K562 (cell line): ENCODE measurements around the gene ANKZF1. TPM values are rescaled to one million over a fixed set of nuclear protein-coding genes. Genes with fewer than 3 reads are reported as not detected.

ENCODE experiments used
- ADNP ChIP-seq: fragments of 200-800 bp; sonication (Bioruptor generic); IDR thresholded peaks from 2 replicates; pipeline ENCODE4 v1.6.1; 2016; ENCODE audit warnings: missing genetic modification characterization, missing compliant biosample characterization
- AFF1 ChIP-seq, 2 experiments: fragments of 450-650 bp; IDR thresholded peaks; 2 replicates each; pipeline ENCODE4 v1.6.1; 2018; ENCODE audit warnings: mild to moderate bottlenecking in 2 of 2, low read depth in 1 of 2; ENCODE audit not compliant: partially characterized antibody in 2 of 2
- EHMT2 ChIP-seq: fragments of 450-650 bp; IDR thresholded peaks from 2 replicates; pipeline ENCODE4 v1.6.1; 2018; ENCODE audit warnings: antibody characterized with exemption
- MECOM ChIP-seq: fragments of 250-450 bp; sonication (Bioruptor Pico); IDR thresholded peaks from 2 replicates; pipeline ENCODE4 v1.8.0; 2022; ENCODE audit warnings: inconsistent platforms
- MTA3 ChIP-seq: fragments of 450-650 bp; formaldehyde crosslinking; IDR thresholded peaks from 2 replicates; pipeline ENCODE4 v1.6.1; 2017; ENCODE audit warnings: mild to moderate bottlenecking, borderline replicate concordance
- PTTG1 ChIP-seq: fragments of 450-650 bp; IDR thresholded peaks from 2 replicates; pipeline ENCODE4 v1.6.1; 2016; ENCODE audit warnings: low read depth, mild to moderate bottlenecking, missing genetic modification characterization, missing compliant biosample characterization
- PURB ChIP-seq: sonication (generic); formaldehyde crosslinking; IDR thresholded peaks from 2 replicates; pipeline ENCODE4 v1.9.0; 2021; ENCODE audit warnings: low read depth, mild to moderate bottlenecking, missing genetic modification reagents
- RBM22 ChIP-seq: fragments of 200-400 bp; formaldehyde crosslinking; IDR thresholded peaks from 2 replicates; pipeline ENCODE4 v1.6.1; 2018; ENCODE audit warnings: low read length, low read depth; ENCODE audit not compliant: poor library complexity, severe bottlenecking
- RBM34 ChIP-seq: fragments of 200-400 bp; formaldehyde crosslinking; IDR thresholded peaks from 2 replicates; pipeline ENCODE4 v1.6.1; 2018; ENCODE audit warnings: low read length, borderline replicate concordance; ENCODE audit not compliant: insufficient read depth
- ZC3H8 ChIP-seq: fragments of 450-650 bp; IDR thresholded peaks from 2 replicates; pipeline ENCODE4 v1.6.1; 2017
- ZNF347 ChIP-seq: fragments of 450-650 bp; formaldehyde crosslinking; IDR thresholded peaks from 2 replicates; pipeline ENCODE4 v1.4.0; 2020; ENCODE audit warnings: low read depth, mild to moderate bottlenecking, moderate library complexity
- ZNF41 ChIP-seq: fragments of 250-450 bp; sonication (Bioruptor Pico); conservative IDR thresholded peaks from 2 replicates; pipeline ENCODE4 v1.4.0; 2020; ENCODE audit warnings: mild to moderate bottlenecking
- ZNF449 ChIP-seq: fragments of 250-450 bp; sonication (Bioruptor Pico); IDR thresholded peaks from 2 replicates; pipeline ENCODE4 v1.8.0; 2022; ENCODE audit warnings: moderate library complexity, mild to moderate bottlenecking, inconsistent platforms
- ZNF77 ChIP-seq: fragments of 250-450 bp; sonication (Bioruptor Pico); IDR thresholded peaks from 2 replicates; pipeline ENCODE4 v1.5.0; 2020
- ZNF830 ChIP-seq: fragments of 250-450 bp; sonication (Bioruptor Pico); IDR thresholded peaks from 2 replicates; pipeline ENCODE4 v1.5.0; 2021; ENCODE audit warnings: mild to moderate bottlenecking
- polyA plus RNA-seq, 8 experiments: library from polyadenylated mRNA; depleted of rRNA in 4 of 8; stranded (reverse) in 5 of 8; unstranded in 3 of 8; fragments of >200 nt; fragmentation: Nextera tagmentation in 2 of 8; fragmentation: Illumina TruSeq in 1 of 8; extraction: Ambion mirVana in 2 of 8; extraction: Trizol in 1 of 8; gene quantifications; 2 replicates each; pipeline versions ENCODE4 v1.2.1 to v1.2.3, GENCODE V29; 2011 to 2014; ENCODE audit warnings: inconsistent platforms in 1 of 8, missing spikeins in 1 of 8
- total RNA-seq, 7 experiments: library from RNA; depleted of rRNA in 6 of 7; stranded (reverse); fragments of >200 nt in 6 of 7; fragmentation: Illumina TruSeq in 2 of 7; extraction: Trizol in 2 of 7; gene quantifications; 2 replicates each; pipeline versions ENCODE4 v1.2.1 to v1.2.3, GENCODE V29; 2011 to 2021; ENCODE audit warnings: low replicate concordance in 1 of 7
- TF ChIP-seq, protein P1 (sequence below): conservative IDR thresholded peaks from 2 replicates; pipeline ENCODE4 v1.6.1; 2011; ENCODE audit warnings: low read depth, mild to moderate bottlenecking, low read length; ENCODE audit not compliant: control insufficient read depth
- TF ChIP-seq, protein P2 (sequence below): fragments of 250-450 bp; sonication (Bioruptor Pico); IDR thresholded peaks from 2 replicates; pipeline ENCODE4 v1.9.0; 2021; ENCODE audit warnings: mild to moderate bottlenecking, inconsistent platforms
- TF ChIP-seq, protein P3 (sequence below): fragments of 450-650 bp; formaldehyde crosslinking; IDR thresholded peaks from 2 replicates; pipeline ENCODE4 v1.4.0; 2022; ENCODE audit warnings: mild to moderate bottlenecking, moderate library complexity

Gene ANKZF1
- total and polyA plus RNA-seq, 9 of the 15 experiments (the other 6 are each of a cell fraction or from before 2014, with no cell fraction given) = 3.1 to 60.6 (median 31.0) TPM

GRCh38 chr2:219279151-219279915 is 49.7 kb downstream of the ANKZF1 start, which contains the start of gene DNAJB2 (continued):
- no peak for TF ChIP-seq AFF1 (IDR thresholded peaks at IDR 0.05; ENCODE audit: low read depth in 1 of 2, partially characterized antibody in 2 of 2)
- no peak for TF ChIP-seq ZC3H8
- no peak for TF ChIP-seq PURB (CRISPR knock-in tag)
- no peak for TF ChIP-seq RBM22
- no peak for TF ChIP-seq PTTG1 (tag)
- no peak for TF ChIP-seq EHMT2
- TF ChIP-seq ZNF449 (CRISPR knock-in tag) = peak; percentile 70; the same call in 1 of the 2 replicates
- peak; percentile 79 for TF ChIP-seq ZNF41 (CRISPR knock-in tag)
- TF ChIP-seq ZNF830 (CRISPR knock-in tag) = no peak
- TF ChIP-seq, protein P1, sequence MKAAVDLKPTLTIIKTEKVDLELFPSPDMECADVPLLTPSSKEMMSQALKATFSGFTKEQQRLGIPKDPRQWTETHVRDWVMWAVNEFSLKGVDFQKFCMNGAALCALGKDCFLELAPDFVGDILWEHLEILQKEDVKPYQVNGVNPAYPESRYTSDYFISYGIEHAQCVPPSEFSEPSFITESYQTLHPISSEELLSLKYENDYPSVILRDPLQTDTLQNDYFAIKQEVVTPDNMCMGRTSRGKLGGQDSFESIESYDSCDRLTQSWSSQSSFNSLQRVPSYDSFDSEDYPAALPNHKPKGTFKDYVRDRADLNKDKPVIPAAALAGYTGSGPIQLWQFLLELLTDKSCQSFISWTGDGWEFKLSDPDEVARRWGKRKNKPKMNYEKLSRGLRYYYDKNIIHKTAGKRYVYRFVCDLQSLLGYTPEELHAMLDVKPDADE = peak; percentile 97
- no peak for TF ChIP-seq MECOM (CRISPR knock-in tag)
- no peak for TF ChIP-seq ZNF347
- TF ChIP-seq, protein P2, sequence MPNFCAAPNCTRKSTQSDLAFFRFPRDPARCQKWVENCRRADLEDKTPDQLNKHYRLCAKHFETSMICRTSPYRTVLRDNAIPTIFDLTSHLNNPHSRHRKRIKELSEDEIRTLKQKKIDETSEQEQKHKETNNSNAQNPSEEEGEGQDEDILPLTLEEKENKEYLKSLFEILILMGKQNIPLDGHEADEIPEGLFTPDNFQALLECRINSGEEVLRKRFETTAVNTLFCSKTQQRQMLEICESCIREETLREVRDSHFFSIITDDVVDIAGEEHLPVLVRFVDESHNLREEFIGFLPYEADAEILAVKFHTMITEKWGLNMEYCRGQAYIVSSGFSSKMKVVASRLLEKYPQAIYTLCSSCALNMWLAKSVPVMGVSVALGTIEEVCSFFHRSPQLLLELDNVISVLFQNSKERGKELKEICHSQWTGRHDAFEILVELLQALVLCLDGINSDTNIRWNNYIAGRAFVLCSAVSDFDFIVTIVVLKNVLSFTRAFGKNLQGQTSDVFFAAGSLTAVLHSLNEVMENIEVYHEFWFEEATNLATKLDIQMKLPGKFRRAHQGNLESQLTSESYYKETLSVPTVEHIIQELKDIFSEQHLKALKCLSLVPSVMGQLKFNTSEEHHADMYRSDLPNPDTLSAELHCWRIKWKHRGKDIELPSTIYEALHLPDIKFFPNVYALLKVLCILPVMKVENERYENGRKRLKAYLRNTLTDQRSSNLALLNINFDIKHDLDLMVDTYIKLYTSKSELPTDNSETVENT = no peak
- TF ChIP-seq, protein P3, sequence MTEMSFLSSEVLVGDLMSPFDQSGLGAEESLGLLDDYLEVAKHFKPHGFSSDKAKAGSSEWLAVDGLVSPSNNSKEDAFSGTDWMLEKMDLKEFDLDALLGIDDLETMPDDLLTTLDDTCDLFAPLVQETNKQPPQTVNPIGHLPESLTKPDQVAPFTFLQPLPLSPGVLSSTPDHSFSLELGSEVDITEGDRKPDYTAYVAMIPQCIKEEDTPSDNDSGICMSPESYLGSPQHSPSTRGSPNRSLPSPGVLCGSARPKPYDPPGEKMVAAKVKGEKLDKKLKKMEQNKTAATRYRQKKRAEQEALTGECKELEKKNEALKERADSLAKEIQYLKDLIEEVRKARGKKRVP (CRISPR knock-in tag) = peak; percentile 75
- TF ChIP-seq RBM34 = no peak
- no peak for TF ChIP-seq ZNF77 (CRISPR knock-in tag)
- no peak for TF ChIP-seq ADNP (tag)
- peak; percentile 95 for TF ChIP-seq MTA3
